Measurements from ENCODE around the gene LCE7A. TPM values are rescaled to one million over a fixed set of nuclear protein-coding genes. Genes with fewer than 3 reads are reported as not detected.

The LCE7A gene
- total RNA-seq, 1 experiment from 2014 or later = not detected

DNA sequence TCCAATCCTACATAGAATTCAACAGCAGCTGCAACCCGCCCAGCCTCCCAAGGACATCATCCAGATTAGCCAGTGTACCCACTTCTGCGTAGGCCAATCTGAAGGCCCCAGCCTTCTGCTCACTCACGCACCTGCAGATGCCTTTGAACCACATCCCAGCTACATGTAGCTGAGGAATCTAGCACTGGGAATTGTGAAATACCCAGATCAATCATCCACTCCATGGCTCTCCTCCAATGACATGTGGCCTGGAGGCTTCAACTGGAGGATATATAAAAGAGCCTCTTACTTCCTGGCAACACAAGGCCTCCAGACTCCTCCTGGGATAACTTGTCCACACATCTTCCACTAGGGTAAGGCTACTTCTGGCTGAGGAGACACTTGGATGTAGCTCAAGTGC lies 17.2 kb upstream of the LCE7A start, which contains the start of gene LCE6A:
Gene LCE6A (plus strand): TSS at position 301 of the 400 bp plus-strand sequence. CDS start 665 bp downstream, outside the sequence.
- POLR2A ChIA-PET = interaction anchor here (1.1 kb wide), 1 partner anchor 9 kb away, joined by 3 read pairs; no protein-coding TSS in a partner anchor
- H3K4me3 Mint-ChIP-seq (ENCODE audit: unreplicated experiment) = no peak within 1 kb of the TSS
- peak; percentile 48 for DNase-seq (ENCODE audit: unreplicated experiment)
- no peak within 1 kb of the TSS for H3K27ac Mint-ChIP-seq (ENCODE audit: low read depth, unreplicated experiment)
- H3K9me3 Mint-ChIP-seq (ENCODE audit: unreplicated experiment) = no peaks in the 10 kb centered on the region
- intact Hi-C loops (cut with micrococcal nuclease) = no loop called here
- H3K27me3 Mint-ChIP-seq (ENCODE audit: insufficient read depth, unreplicated experiment) = no peaks in the 10 kb centered on the region
- H3K36me3 Mint-ChIP-seq (ENCODE audit: insufficient read depth, unreplicated experiment) = no peaks in the 10 kb centered on the region
- CTCF ChIA-PET = interaction anchor here (0.6 to 0.7 kb wide), 2 partner anchors 92 to 217 kb away, joined by 3 read pairs; no protein-coding TSS in a partner anchor
- no peaks in the 10 kb centered on the region for H3K4me1 Mint-ChIP-seq (ENCODE audit: insufficient read depth, unreplicated experiment)
- TF ChIP-seq, protein P1, sequence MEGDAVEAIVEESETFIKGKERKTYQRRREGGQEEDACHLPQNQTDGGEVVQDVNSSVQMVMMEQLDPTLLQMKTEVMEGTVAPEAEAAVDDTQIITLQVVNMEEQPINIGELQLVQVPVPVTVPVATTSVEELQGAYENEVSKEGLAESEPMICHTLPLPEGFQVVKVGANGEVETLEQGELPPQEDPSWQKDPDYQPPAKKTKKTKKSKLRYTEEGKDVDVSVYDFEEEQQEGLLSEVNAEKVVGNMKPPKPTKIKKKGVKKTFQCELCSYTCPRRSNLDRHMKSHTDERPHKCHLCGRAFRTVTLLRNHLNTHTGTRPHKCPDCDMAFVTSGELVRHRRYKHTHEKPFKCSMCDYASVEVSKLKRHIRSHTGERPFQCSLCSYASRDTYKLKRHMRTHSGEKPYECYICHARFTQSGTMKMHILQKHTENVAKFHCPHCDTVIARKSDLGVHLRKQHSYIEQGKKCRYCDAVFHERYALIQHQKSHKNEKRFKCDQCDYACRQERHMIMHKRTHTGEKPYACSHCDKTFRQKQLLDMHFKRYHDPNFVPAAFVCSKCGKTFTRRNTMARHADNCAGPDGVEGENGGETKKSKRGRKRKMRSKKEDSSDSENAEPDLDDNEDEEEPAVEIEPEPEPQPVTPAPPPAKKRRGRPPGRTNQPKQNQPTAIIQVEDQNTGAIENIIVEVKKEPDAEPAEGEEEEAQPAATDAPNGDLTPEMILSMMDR (IDR thresholded peaks at IDR 0.05; ENCODE audit: unreplicated experiment) = no peak
- BruUV-seq (replicated peaks) = no TSS peak

DNA sequence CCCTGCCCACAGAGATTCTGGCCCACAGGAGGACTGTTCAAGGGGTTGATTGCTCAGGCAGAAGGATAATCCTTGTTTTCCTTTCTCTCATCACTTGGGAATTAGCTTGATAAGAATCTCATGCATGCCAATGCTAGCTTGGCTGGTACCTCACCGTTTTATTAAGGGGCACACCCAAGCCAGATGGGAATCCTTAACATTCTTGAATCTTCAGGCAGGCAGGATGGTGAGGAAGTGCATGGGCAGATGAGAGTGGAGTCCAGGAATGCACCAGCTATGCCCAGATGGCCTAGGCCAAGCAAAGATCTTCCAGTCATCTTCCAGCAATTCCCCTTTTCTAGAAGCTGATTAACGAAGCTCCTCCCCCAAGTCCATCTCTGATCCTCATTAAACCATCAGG lies 4.1 kb upstream of the LCE7A start:
- no peak for DNase-seq (ENCODE audit: unreplicated experiment)
- Mint-ChIP-seq H3K27me3 (ENCODE audit: insufficient read depth, unreplicated experiment) (no peaks in the 10 kb centered on the region), H3K27ac (ENCODE audit: low read depth, unreplicated experiment) (no peak overlapping the region), H3K4me1 (ENCODE audit: insufficient read depth, unreplicated experiment) (no peaks in the 10 kb centered on the region), H3K4me3 (ENCODE audit: unreplicated experiment) (no peak overlapping the region), H3K36me3 (ENCODE audit: insufficient read depth, unreplicated experiment) (no peaks in the 10 kb centered on the region), H3K9me3 (ENCODE audit: unreplicated experiment) (no peaks in the 10 kb centered on the region)
- intact Hi-C loops (cut with micrococcal nuclease) = no loop called here
- POLR2A ChIA-PET = interaction anchor here (0.7 to 1.1 kb wide), 2 partner anchors 54 to 94 kb away, joined by 3 to 4 read pairs; no protein-coding TSS in a partner anchor
- BruUV-seq (replicated peaks) = no TSS peak
- TF ChIP-seq, protein P1 (IDR thresholded peaks at IDR 0.05; ENCODE audit: unreplicated experiment) = no peak
- CTCF ChIA-PET = interaction anchor here (1.0 to 12.2 kb wide), 4 partner anchors 15 to 640 kb away, joined by 3 to 100 read pairs (median 4); no protein-coding TSS in a partner anchor

DNA sequence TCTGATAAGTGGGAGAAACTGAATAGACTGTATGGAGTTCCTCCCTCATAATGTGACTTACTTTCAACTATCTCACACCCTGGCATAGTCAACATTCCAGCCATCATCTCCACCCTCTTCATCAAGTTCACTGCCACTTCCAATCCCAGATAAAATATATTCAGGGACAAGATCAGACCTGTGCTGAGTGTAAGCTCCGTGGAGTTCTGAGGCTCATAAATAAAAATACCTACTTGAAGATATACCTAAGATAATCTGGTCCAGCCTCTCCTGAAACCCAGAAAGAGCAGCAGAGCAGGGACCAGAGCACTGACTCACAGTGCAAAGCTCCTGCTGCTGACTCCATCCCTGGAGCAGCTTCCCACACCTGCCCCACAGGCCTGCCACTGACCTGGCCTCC lies 1.7 kb upstream of the LCE7A start:
- CTCF ChIA-PET = interaction anchor here (1.1 to 12.2 kb wide), 3 partner anchors 13 to 389 kb away, joined by 3 to 100 read pairs (median 8); no protein-coding TSS in a partner anchor
- BruUV-seq (replicated peaks) = no TSS peak
- no peaks in the 10 kb centered on the region for H3K36me3 Mint-ChIP-seq (ENCODE audit: insufficient read depth, unreplicated experiment)
- no peaks in the 10 kb centered on the region for H3K4me1 Mint-ChIP-seq (ENCODE audit: insufficient read depth, unreplicated experiment)
- H3K27me3 Mint-ChIP-seq (ENCODE audit: insufficient read depth, unreplicated experiment) = no peaks in the 10 kb centered on the region
- no peak for DNase-seq (ENCODE audit: unreplicated experiment)
- no peaks in the 10 kb centered on the region for H3K9me3 Mint-ChIP-seq (ENCODE audit: unreplicated experiment)
- H3K27ac Mint-ChIP-seq (ENCODE audit: low read depth, unreplicated experiment) = no peak overlapping the region
- POLR2A ChIA-PET = no interaction called here
- no peak overlapping the region for H3K4me3 Mint-ChIP-seq (ENCODE audit: unreplicated experiment)
- TF ChIP-seq, protein P1 (IDR thresholded peaks at IDR 0.05; ENCODE audit: unreplicated experiment) = no peak
- intact Hi-C loops (cut with micrococcal nuclease) = no loop called here

DNA sequence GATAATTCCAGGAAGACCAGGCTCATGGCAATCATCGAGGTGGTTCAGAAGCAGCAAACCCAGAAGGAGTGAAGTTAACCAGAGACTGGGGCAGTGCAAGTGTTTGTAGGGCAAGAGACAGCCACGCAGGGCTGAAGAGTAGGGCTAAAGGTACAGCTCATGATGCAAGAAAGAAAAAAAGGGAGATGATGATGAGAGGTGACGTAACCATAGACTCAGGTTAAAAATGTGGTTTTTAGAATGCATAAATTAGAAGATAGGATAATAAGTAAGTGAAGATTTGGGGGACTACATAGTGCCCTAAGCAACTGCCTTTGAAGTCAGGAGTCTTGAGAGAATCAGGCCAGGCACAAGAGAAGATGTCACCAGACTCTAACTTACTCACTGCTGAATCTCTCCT lies 333 bp downstream of the LCE7A start:
- Mint-ChIP-seq H3K27ac (ENCODE audit: low read depth, unreplicated experiment) (no peak overlapping the region), H3K9me3 (ENCODE audit: unreplicated experiment) (no peaks in the 10 kb centered on the region), H3K4me3 (ENCODE audit: unreplicated experiment) (no peak overlapping the region), H3K4me1 (ENCODE audit: insufficient read depth, unreplicated experiment) (no peaks in the 10 kb centered on the region), H3K36me3 (ENCODE audit: insufficient read depth, unreplicated experiment) (no peaks in the 10 kb centered on the region), H3K27me3 (ENCODE audit: insufficient read depth, unreplicated experiment) (no peaks in the 10 kb centered on the region)
- DNase-seq (ENCODE audit: unreplicated experiment) = no peak
- TF ChIP-seq, protein P1 (IDR thresholded peaks at IDR 0.05; ENCODE audit: unreplicated experiment) = no peak
- ChIA-PET POLR2A (interaction anchor here (0.6 kb wide), 2 partner anchors 72 to 455 kb away, joined by 3 read pairs; no protein-coding TSS in a partner anchor), CTCF (interaction anchor here (0.7 to 12.2 kb wide), 5 partner anchors 11 to 367 kb away, joined by 3 to 100 read pairs (median 4); no protein-coding TSS in a partner anchor)
- no TSS peak for BruUV-seq (replicated peaks)
- intact Hi-C loops (cut with micrococcal nuclease) = no loop called here

Measured in MCF 10A (cell line).